Ramos (cell line): ENCODE measurements around the gene OR2AG2.
"Not testable (repeated sequence)": the region's sequence is repeated elsewhere in the genome, so short reads cannot be mapped to it uniquely, and the experiment has no call there.

ENCODE experiments used
- in situ Hi-C: fragments of 300-500 bp; cut with MboI; formaldehyde crosslinking; loops from one replicate; pipeline ENCODE4 v1.14.3; 2022; ENCODE audit warnings: low sequenced_read_pairs; ENCODE audit not compliant: unreplicated experiment

OR2AG2 gene

GRCh38 chr11:6771926-6772893, at the start of gene OR2AG2:
OR2AG2 (minus strand) TSS chr11:6771976; CDS start chr11:6768957, 3,019 bp downstream.
- in situ Hi-C loops = no loop called here

- in situ Hi-C loops = no loop called here
Measured at GRCh38 chr11:6818967-6819366, 47.2 kb upstream of the OR2AG2 start.

GRCh38 chr11:6817694-6818093, 45.9 kb upstream of the OR2AG2 start:
- in situ Hi-C loops = no loop called here

- in situ Hi-C loops = no loop called here
Measured at GRCh38 chr11:6813656-6814055, 41.9 kb upstream of the OR2AG2 start.

- in situ Hi-C loops = no loop called here
Measured at GRCh38 chr11:6812390-6813005, 40.7 kb upstream of the OR2AG2 start.

GRCh38 chr11:6801075-6801474, 29.3 kb upstream of the OR2AG2 start:
- in situ Hi-C loops = not testable (repeated sequence)

GRCh38 chr11:6799402-6799801, 27.6 kb upstream of the OR2AG2 start, which contains the start of gene OR6A2:
OR6A2 (minus strand) TSS chr11:6799689; CDS start chr11:6795708, 3,981 bp downstream.
- in situ Hi-C loops = no loop called here

- in situ Hi-C loops = no loop called here
Measured at GRCh38 chr11:6794639-6795038, 22.9 kb upstream of the OR2AG2 start.

GRCh38 chr11:6790546-6790945, 18.8 kb upstream of the OR2AG2 start:
- in situ Hi-C loops = no loop called here

- in situ Hi-C loops = no loop called here
Measured at GRCh38 chr11:6782720-6783119, 10.9 kb upstream of the OR2AG2 start, which contains the start of gene OR2AG1. OR2AG1 (plus strand) TSS chr11:6783020; CDS start chr11:6785038, 2,018 bp downstream.

GRCh38 chr11:6780829-6781228, 9.1 kb upstream of the OR2AG2 start:
- in situ Hi-C loops = no loop called here

GRCh38 chr11:6778518-6778917, 6.7 kb upstream of the OR2AG2 start:
- in situ Hi-C loops = no loop called here

GRCh38 chr11:6757373-6757967, 14.3 kb downstream of the OR2AG2 start:
- in situ Hi-C loops = no loop called here

- in situ Hi-C loops = no loop called here
Measured at GRCh38 chr11:6755953-6756347, 15.8 kb downstream of the OR2AG2 start.

- in situ Hi-C loops = no loop called here
Measured at GRCh38 chr11:6755303-6755952, 16.3 kb downstream of the OR2AG2 start.

GRCh38 chr11:6747097-6747668, 24.6 kb downstream of the OR2AG2 start:
- in situ Hi-C loops = loop anchor here (25.0 kb wide), 1 partner anchor 940 kb away; no protein-coding TSS in a partner anchor

- in situ Hi-C loops = loop anchor here (25.0 kb wide), 1 partner anchor 941 kb away; no protein-coding TSS in a partner anchor
Measured at GRCh38 chr11:6746626-6747025, 25.1 kb downstream of the OR2AG2 start.

GRCh38 chr11:6746086-6746618, 25.6 kb downstream of the OR2AG2 start:
- in situ Hi-C loops = loop anchor here (25.0 kb wide), 1 partner anchor 941 kb away; no protein-coding TSS in a partner anchor

GRCh38 chr11:6745465-6746015, 26.2 kb downstream of the OR2AG2 start:
- in situ Hi-C loops = loop anchor here (25.0 kb wide), 1 partner anchor 942 kb away; no protein-coding TSS in a partner anchor
